Sigmoid colon (tissue), 7 donors: ENCODE measurements around the gene PPL. TPM values are rescaled to one million over a fixed set of nuclear protein-coding genes. Genes with fewer than 3 reads are reported as not detected.
A peak's percentile ranks its signal among the peaks of the same experiment; 100 is the strongest.

ENCODE experiments used
- DNase-seq: peaks from one replicate; pipeline ENCODE4 v3.0.0-alpha.2; 2019
- H3K27ac ChIP-seq, 4 donors: fragments of 200-600 bp; sonication (generic); one replicate each; pipeline ENCODE4 v1.5.1; 2016 to 2019; ENCODE audit warnings: mild to moderate bottlenecking in 1 of 4
- H3K27me3 ChIP-seq, 3 donors: fragments of 200-600 bp; sonication (generic); one replicate each; pipeline ENCODE4 v1.5.1; 2019; ENCODE audit warnings: mild to moderate bottlenecking in 1 of 3
- H3K36me3 ChIP-seq, 4 donors: fragments of 200-600 bp; sonication (generic); one replicate each; pipeline ENCODE4 v1.5.1; 2016 to 2019
- H3K4me1 ChIP-seq, 4 donors: fragments of 200-600 bp; sonication (generic); one replicate each; pipeline ENCODE4 v1.5.1; 2017 to 2019
- H3K4me3 ChIP-seq, 4 donors: fragments of 200-600 bp; sonication (generic); one replicate each; pipeline ENCODE4 v1.5.1; 2017 to 2019; ENCODE audit warnings: mild to moderate bottlenecking in 2 of 4, moderate library complexity in 1 of 4
- H3K9me3 ChIP-seq, 4 donors: fragments of 200-600 bp in 3 of 4; sonication (generic) in 3 of 4; one replicate each; pipeline versions ENCODE4 v1.5.1 to v1.6.1; 2013 to 2019
- EP300 ChIP-seq, 4 donors: sonication (generic); formaldehyde crosslinking; IDR thresholded peaks; one replicate each; pipeline ENCODE4 v1.6.1; 2017; ENCODE audit warnings: antibody characterized with exemption in 4 of 4
- POLR2A ChIP-seq, 2 donors: fragments of 450-650 bp; IDR thresholded peaks; one replicate each; pipeline ENCODE4 v1.6.1; 2016; ENCODE audit warnings: antibody characterized with exemption in 2 of 2, mild to moderate bottlenecking in 2 of 2, moderate library complexity in 2 of 2
- POLR2AphosphoS5 ChIP-seq, 4 donors: sonication (generic); formaldehyde crosslinking; IDR thresholded peaks; one replicate each; pipeline ENCODE4 v1.6.1; 2017; ENCODE audit warnings: antibody characterized with exemption in 4 of 4
- WGBS, 2 donors: extraction: QIAGEN DNeasy Blood & Tissue Kit; methylation state at CpG; one replicate each; pipeline ENCODE4 v1.1.7; 2013; 5-methylcytosine and 5-hydroxymethylcytosine counted together
- intact Hi-C: fragments of 100-400 bp; cut with DNase I; formaldehyde crosslinking; loops from one replicate; pipeline ENCODE4 v1.15.1; 2023
- polyA plus RNA-seq, 3 donors: library from polyadenylated mRNA; stranded (reverse); fragments of 200-250 nt; gene quantifications; one replicate each; pipeline ENCODE4 v1.2.3, GENCODE V29; 2013
- total RNA-seq, 4 donors: library from RNA; depleted of rRNA; stranded (reverse); fragments of >200 nt; gene quantifications; one replicate each; pipeline ENCODE4 v1.1.0, GENCODE V29; 2016
- TF ChIP-seq, protein P1 (sequence below), 4 experiments: fragments of 450-650 bp in 3 of 4; fragments of 200-600 bp in 1 of 4; IDR thresholded peaks; one replicate each; pipeline ENCODE4 v1.5.1; 2016 to 2019; ENCODE audit warnings: antibody characterized with exemption in 4 of 4, mild to moderate bottlenecking in 3 of 4, moderate library complexity in 2 of 4
- donor health status: healthy with polysubstance abuse.
- donor health status: Bipolar disorder and iron deficiency.
- donor health status: healthy.

Gene PPL
- total and polyA plus RNA-seq, 7 donors = 4.6 to 42.9 (median 27.0) TPM

- Histone ChIP-seq H3K4me3 (no peak overlapping the region), H3K36me3 (peaks cover 36 to 73% (median 40%) of the 10 kb centered on the region in 4 donors), H3K4me1 (peaks cover 0 to 3% (median 0%) of the 10 kb centered on the region in 4 donors), H3K9me3 (no peaks in the 10 kb centered on the region), H3K27me3 (no peaks in the 10 kb centered on the region), H3K27ac (no peak overlapping the region)
- TF ChIP-seq, protein P1, sequence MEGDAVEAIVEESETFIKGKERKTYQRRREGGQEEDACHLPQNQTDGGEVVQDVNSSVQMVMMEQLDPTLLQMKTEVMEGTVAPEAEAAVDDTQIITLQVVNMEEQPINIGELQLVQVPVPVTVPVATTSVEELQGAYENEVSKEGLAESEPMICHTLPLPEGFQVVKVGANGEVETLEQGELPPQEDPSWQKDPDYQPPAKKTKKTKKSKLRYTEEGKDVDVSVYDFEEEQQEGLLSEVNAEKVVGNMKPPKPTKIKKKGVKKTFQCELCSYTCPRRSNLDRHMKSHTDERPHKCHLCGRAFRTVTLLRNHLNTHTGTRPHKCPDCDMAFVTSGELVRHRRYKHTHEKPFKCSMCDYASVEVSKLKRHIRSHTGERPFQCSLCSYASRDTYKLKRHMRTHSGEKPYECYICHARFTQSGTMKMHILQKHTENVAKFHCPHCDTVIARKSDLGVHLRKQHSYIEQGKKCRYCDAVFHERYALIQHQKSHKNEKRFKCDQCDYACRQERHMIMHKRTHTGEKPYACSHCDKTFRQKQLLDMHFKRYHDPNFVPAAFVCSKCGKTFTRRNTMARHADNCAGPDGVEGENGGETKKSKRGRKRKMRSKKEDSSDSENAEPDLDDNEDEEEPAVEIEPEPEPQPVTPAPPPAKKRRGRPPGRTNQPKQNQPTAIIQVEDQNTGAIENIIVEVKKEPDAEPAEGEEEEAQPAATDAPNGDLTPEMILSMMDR (IDR thresholded peaks at IDR 0.05) = no peak
- TF ChIP-seq EP300 (IDR thresholded peaks at IDR 0.05) = no peak
- no peak for TF ChIP-seq POLR2AphosphoS5 (IDR thresholded peaks at IDR 0.05)
- TF ChIP-seq POLR2A (IDR thresholded peaks at IDR 0.05) = no peak
- intact Hi-C loops = no loop called here
- WGBS, 2 donors = 95 to 97% methylated on average over 14 of the region's 14 CpGs
- no peak for DNase-seq
Observed at GRCh38 chr16:4860727-4861342, 76.1 kb downstream of the PPL start.

DNA sequence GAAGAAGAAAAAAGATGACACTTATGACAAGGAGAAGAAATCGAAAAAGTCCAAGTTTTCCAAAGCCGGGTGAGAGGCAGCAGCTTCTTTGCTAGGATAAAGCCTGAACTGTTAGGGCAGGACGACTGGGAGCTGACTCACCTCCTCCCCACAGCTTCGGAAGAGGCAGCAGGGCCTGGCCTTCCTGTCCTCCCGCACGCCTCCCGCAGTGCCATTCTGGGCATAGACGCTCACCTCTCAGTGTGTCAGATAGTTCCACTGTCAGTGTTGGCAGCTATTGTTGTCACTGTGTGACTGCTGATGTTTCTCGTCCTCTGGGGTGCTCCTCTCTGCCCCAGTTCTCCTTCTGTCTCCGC is 77.1 kb downstream of the PPL start:
- H3K27ac ChIP-seq = peak overlapping the region in 1 of 4 donors; percentile 14

DNA sequence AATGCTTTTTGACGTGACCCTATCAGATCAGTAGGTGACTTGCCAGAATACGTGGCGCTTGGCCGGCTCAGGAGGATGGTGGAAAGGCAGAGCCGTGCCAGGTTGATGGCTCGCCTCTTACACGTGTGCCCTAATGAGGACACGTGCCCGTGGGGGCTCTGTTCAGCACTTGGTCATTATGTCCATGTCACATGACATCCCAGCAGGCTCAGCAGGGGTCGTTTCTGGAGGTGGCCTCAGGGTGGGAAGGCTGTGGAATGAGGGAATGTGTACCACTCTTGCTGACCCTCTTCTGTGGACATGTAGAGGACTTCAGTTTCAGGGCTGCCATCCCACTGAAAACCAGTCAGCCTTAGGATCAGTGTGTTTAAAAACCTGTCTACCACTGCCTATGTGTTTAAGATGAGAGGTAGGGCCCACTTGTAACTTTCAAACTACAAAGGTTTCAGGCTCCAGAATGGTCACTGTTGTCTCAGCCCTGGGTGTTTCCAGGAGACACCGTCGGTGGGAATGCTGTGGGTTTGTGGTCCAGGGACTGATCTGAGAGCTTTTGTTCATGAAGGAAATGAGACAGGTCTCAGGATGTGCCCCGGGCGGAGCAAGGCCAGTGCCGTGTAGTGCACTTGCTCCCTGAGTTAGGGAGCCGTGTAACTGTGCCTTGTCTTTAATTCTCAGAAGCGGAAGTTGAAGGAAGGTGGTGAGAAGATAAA is 77.6 kb downstream of the PPL start:
- H3K27me3 ChIP-seq = no peaks in the 10 kb centered on the region
- WGBS, 2 donors = 87 to 91% methylated on average over 17 of the region's 17 CpGs
- peak overlapping the region in 1 of 4 donors; percentile 41 for H3K27ac ChIP-seq
- H3K9me3 ChIP-seq = no peaks in the 10 kb centered on the region
- peaks cover 0 to 3% (median 0%) of the 10 kb centered on the region in 4 donors for H3K4me1 ChIP-seq
- no peak overlapping the region for H3K4me3 ChIP-seq
- TF ChIP-seq POLR2A (IDR thresholded peaks at IDR 0.05) = no peak
- TF ChIP-seq, protein P1 (IDR thresholded peaks at IDR 0.05) = no peak
- peaks cover 36 to 86% (median 45%) of the 10 kb centered on the region in 4 donors for H3K36me3 ChIP-seq
- intact Hi-C loops = no loop called here
- no peak for DNase-seq

More for the DNA sequence above, 77.1 kb downstream of the PPL start:
- 92 to 93% methylated on average over 10 of the region's 10 CpGs for WGBS, 2 donors
- Histone ChIP-seq H3K9me3 (no peaks in the 10 kb centered on the region), H3K4me3 (no peak overlapping the region), H3K4me1 (peaks cover 0 to 3% (median 0%) of the 10 kb centered on the region in 4 donors), H3K36me3 (peaks cover 36 to 82% (median 42%) of the 10 kb centered on the region in 4 donors), H3K27me3 (no peaks in the 10 kb centered on the region)
- DNase-seq = no peak
- intact Hi-C loops = no loop called here
- TF ChIP-seq EP300 (IDR thresholded peaks at IDR 0.05) = no peak
- no peak for TF ChIP-seq POLR2AphosphoS5 (IDR thresholded peaks at IDR 0.05)
- TF ChIP-seq POLR2A (IDR thresholded peaks at IDR 0.05) = no peak
- TF ChIP-seq, protein P1 (IDR thresholded peaks at IDR 0.05) = no peak

DNA sequence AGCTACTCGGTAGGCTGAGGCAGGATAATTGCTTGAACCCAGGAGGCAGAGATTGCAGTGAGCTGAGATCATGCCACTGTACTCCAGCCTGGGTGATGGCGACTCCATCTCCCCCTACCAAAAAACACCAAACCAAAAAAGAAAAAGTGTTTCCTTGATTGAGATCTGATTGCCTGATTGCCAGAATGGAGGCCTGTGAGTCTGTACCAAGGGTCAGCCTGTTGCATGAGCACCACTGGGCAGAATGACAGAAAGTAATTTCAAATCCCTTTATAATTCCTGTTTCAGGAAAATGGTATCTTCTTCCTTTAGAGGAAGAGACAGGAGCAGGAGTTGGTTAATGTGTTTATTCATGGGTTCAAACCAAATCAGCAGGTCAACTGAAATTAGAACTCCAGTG is 81.1 kb downstream of the PPL start:
- no peak overlapping the region for H3K27ac ChIP-seq
- intact Hi-C loops = no loop called here
- no peak overlapping the region for H3K4me3 ChIP-seq
- H3K9me3 ChIP-seq = no peaks in the 10 kb centered on the region
- no peaks in the 10 kb centered on the region for H3K27me3 ChIP-seq
- DNase-seq = no peak
- peaks cover 27 to 78% (median 40%) of the 10 kb centered on the region in 4 donors for H3K36me3 ChIP-seq
- H3K4me1 ChIP-seq = peaks cover 0 to 19% (median 10%) of the 10 kb centered on the region in 4 donors
- WGBS, 2 donors = 92 to 95% methylated on average over 2 of the region's 2 CpGs
- TF ChIP-seq POLR2AphosphoS5 (IDR thresholded peaks at IDR 0.05) (no peak), POLR2A (IDR thresholded peaks at IDR 0.05) (no peak), EP300 (IDR thresholded peaks at IDR 0.05) (no peak)
- TF ChIP-seq, protein P1 (IDR thresholded peaks at IDR 0.05) = no peak
